Measurements from ENCODE around the gene SFXN1.

- TF ChIP-seq CTCF (IDR thresholded peaks at IDR 0.05) (no peak), POLR2AphosphoS5 (IDR thresholded peaks at IDR 0.05) (no peak), POLR2A (IDR thresholded peaks at IDR 0.05) (no peak)
Observed at GRCh38 chr5:175448276-175448675, 30.1 kb upstream of the SFXN1 start.
